NCI-H526 (cell line): ENCODE data around the gene QKI.
"Not testable (repeated sequence)": the region's sequence is repeated elsewhere in the genome, so short reads cannot be mapped to it uniquely, and the experiment has no call there.

ENCODE experiments used
- DNase-seq, 2 experiments: peaks; one replicate each; lab custom pipeline; 2025; lab: John Stamatoyannopoulos, UW

QKI gene

GRCh38 chr6:163414117-163414945 lies at the start of gene QKI:
Gene QKI, plus strand, starts transcription at chr6:163414718. Its CDS starts 476 bp downstream, at chr6:163415194.
- peak in 1 of 2 experiments; percentile 79 for DNase-seq

- no peak for DNase-seq
These were observed 48.2 kb upstream of the QKI start for GRCh38 chr6:163366288-163366687.

- no peak for DNase-seq
These were observed 46.9 kb upstream of the QKI start for GRCh38 chr6:163367497-163368183.

- no peak for DNase-seq
These were observed 45.4 kb upstream of the QKI start for GRCh38 chr6:163369141-163369540.

GRCh38 chr6:163369628-163370365 lies 44.7 kb upstream of the QKI start:
- DNase-seq: no peak

- no peak for DNase-seq
These were observed 43.9 kb upstream of the QKI start for GRCh38 chr6:163370464-163371117.

GRCh38 chr6:163371129-163371528 lies 43.4 kb upstream of the QKI start:
- DNase-seq: no peak

GRCh38 chr6:163373240-163373639 lies 41.3 kb upstream of the QKI start:
- no peak for DNase-seq

- DNase-seq: no peak
These were observed 39.2 kb upstream of the QKI start for GRCh38 chr6:163375361-163375760.

- DNase-seq: no peak
These were observed 38.3 kb upstream of the QKI start for GRCh38 chr6:163376187-163376586.

GRCh38 chr6:163377561-163377960 lies 37.0 kb upstream of the QKI start:
- no peak for DNase-seq

GRCh38 chr6:163380216-163380615 lies 34.3 kb upstream of the QKI start:
- DNase-seq: no peak

- peak in 1 of 2 experiments; percentile 11 for DNase-seq
These were observed 33.3 kb upstream of the QKI start for GRCh38 chr6:163381118-163381756.

GRCh38 chr6:163383396-163383795 lies 31.1 kb upstream of the QKI start:
- not testable (repeated sequence) for DNase-seq

GRCh38 chr6:163383912-163384311 lies 30.6 kb upstream of the QKI start:
- DNase-seq: no peak

- DNase-seq: no peak
These were observed 30.0 kb upstream of the QKI start for GRCh38 chr6:163384510-163384909.

GRCh38 chr6:163385503-163385902 lies 29.0 kb upstream of the QKI start:
- DNase-seq: not testable (repeated sequence)

- DNase-seq: no peak
These were observed 28.1 kb upstream of the QKI start for GRCh38 chr6:163386329-163386908.

- no peak for DNase-seq
These were observed 27.2 kb upstream of the QKI start for GRCh38 chr6:163387317-163387716.

GRCh38 chr6:163389354-163389753 lies 25.2 kb upstream of the QKI start:
- no peak for DNase-seq

GRCh38 chr6:163390770-163391169 lies 23.7 kb upstream of the QKI start:
- DNase-seq: no peak
